ENCODE data around the gene LYPLAL1. TPM values are rescaled to one million over a fixed set of nuclear protein-coding genes. Genes with fewer than 3 reads are reported as not detected.

LYPLAL1 gene
- polyA plus RNA-seq, 1 of the 3 experiments (the other 2 are of a cell fraction) = 11.2 TPM

GRCh38 chr1:219210067-219210466 lies 36.4 kb downstream of the LYPLAL1 start:
- Histone ChIP-seq H3K4me2 (no peak overlapping the region), H3K79me2 (ENCODE audit: insufficient read depth) (no peaks in the 10 kb centered on the region; the same call in 1 of the 2 replicates), H2AFZ (ENCODE audit: low read depth) (no peak overlapping the region), H4K20me1 (ENCODE audit: insufficient read depth) (no peaks in the 10 kb centered on the region), H3K9me2 (no peaks in the 10 kb centered on the region), H3K27me3 (ENCODE audit: insufficient read depth) (no peaks in the 10 kb centered on the region), H3K4me3 (ENCODE audit: low read depth in 2 of 2, low read length in 1 of 2) (no peak overlapping the region), H3K9me3 (no peaks in the 10 kb centered on the region), H3K4me1 (ENCODE audit: control insufficient read depth in 1 of 2, insufficient read depth in 2 of 2, low read depth in 1 of 2, low read length in 1 of 2) (peaks cover 0 to 2% of the 10 kb centered on the region in 2 experiments; a peak in 1 of 4 replicates), H3K9ac (no peak overlapping the region), H3K27ac (ENCODE audit: low read depth in 2 of 2, low read length in 1 of 2) (no peak overlapping the region), H3K36me3 (replicated peaks in 1 of 2; ENCODE audit: control insufficient read depth in 1 of 2, insufficient read depth in 2 of 2, low read length in 1 of 2) (peaks cover 25 to 37% of the 10 kb centered on the region in 2 experiments), H3F3A (replicated peaks; ENCODE audit: insufficient read depth) (peaks cover 7% of the 10 kb centered on the region)
- WGBS (ENCODE audit: low lambda C conversion rate) = 71% methylated on average over 5 of the region's 5 CpGs
- DNase-seq = no peak
- TF ChIP-seq MAX (IDR thresholded peaks at IDR 0.05; ENCODE audit: low read depth) (no peak), RAD21 (IDR thresholded peaks at IDR 0.05; ENCODE audit: low read length) (no peak), FOXJ3 (CRISPR knock-in tag; IDR thresholded peaks at IDR 0.05) (no peak), TEAD4 (IDR thresholded peaks at IDR 0.05; ENCODE audit: borderline replicate concordance, insufficient read depth) (no peak), MEF2A (IDR thresholded peaks at IDR 0.05; ENCODE audit: borderline replicate concordance, low read depth) (no peak), CHD2 (IDR thresholded peaks at IDR 0.05; ENCODE audit: low read length, partially characterized antibody) (no peak), ELF1 (IDR thresholded peaks at IDR 0.05) (no peak), IRF3 (IDR thresholded peaks at IDR 0.05; ENCODE audit: low read depth, low read length) (no peak), SMC3 (IDR thresholded peaks at IDR 0.05; ENCODE audit: low read depth, low read length) (no peak), GABPA (IDR thresholded peaks at IDR 0.05; ENCODE audit: low read depth) (no peak), TCF12 (IDR thresholded peaks at IDR 0.05) (no peak), TAF1 (IDR thresholded peaks at IDR 0.05; ENCODE audit: borderline replicate concordance, low read depth, low read length) (no peak), NFIC (IDR thresholded peaks at IDR 0.05; ENCODE audit: borderline replicate concordance) (no peak), POLR2AphosphoS5 (IDR thresholded peaks at IDR 0.05; ENCODE audit: low read depth, low read length) (no peak), RFX5 (IDR thresholded peaks at IDR 0.05; ENCODE audit: low read length) (no peak), EP300 (IDR thresholded peaks at IDR 0.05; ENCODE audit: borderline replicate concordance in 1 of 2, low read depth in 1 of 2, low read length in 1 of 2) (no peak), USF2 (IDR thresholded peaks at IDR 0.05; ENCODE audit: borderline replicate concordance, low read depth, low read length) (no peak)
- TF ChIP-seq, protein P1, sequence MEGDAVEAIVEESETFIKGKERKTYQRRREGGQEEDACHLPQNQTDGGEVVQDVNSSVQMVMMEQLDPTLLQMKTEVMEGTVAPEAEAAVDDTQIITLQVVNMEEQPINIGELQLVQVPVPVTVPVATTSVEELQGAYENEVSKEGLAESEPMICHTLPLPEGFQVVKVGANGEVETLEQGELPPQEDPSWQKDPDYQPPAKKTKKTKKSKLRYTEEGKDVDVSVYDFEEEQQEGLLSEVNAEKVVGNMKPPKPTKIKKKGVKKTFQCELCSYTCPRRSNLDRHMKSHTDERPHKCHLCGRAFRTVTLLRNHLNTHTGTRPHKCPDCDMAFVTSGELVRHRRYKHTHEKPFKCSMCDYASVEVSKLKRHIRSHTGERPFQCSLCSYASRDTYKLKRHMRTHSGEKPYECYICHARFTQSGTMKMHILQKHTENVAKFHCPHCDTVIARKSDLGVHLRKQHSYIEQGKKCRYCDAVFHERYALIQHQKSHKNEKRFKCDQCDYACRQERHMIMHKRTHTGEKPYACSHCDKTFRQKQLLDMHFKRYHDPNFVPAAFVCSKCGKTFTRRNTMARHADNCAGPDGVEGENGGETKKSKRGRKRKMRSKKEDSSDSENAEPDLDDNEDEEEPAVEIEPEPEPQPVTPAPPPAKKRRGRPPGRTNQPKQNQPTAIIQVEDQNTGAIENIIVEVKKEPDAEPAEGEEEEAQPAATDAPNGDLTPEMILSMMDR (IDR thresholded peaks at IDR 0.05) = no peak
- TF ChIP-seq, protein P2, sequence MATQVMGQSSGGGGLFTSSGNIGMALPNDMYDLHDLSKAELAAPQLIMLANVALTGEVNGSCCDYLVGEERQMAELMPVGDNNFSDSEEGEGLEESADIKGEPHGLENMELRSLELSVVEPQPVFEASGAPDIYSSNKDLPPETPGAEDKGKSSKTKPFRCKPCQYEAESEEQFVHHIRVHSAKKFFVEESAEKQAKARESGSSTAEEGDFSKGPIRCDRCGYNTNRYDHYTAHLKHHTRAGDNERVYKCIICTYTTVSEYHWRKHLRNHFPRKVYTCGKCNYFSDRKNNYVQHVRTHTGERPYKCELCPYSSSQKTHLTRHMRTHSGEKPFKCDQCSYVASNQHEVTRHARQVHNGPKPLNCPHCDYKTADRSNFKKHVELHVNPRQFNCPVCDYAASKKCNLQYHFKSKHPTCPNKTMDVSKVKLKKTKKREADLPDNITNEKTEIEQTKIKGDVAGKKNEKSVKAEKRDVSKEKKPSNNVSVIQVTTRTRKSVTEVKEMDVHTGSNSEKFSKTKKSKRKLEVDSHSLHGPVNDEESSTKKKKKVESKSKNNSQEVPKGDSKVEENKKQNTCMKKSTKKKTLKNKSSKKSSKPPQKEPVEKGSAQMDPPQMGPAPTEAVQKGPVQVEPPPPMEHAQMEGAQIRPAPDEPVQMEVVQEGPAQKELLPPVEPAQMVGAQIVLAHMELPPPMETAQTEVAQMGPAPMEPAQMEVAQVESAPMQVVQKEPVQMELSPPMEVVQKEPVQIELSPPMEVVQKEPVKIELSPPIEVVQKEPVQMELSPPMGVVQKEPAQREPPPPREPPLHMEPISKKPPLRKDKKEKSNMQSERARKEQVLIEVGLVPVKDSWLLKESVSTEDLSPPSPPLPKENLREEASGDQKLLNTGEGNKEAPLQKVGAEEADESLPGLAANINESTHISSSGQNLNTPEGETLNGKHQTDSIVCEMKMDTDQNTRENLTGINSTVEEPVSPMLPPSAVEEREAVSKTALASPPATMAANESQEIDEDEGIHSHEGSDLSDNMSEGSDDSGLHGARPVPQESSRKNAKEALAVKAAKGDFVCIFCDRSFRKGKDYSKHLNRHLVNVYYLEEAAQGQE (IDR thresholded peaks at IDR 0.05; ENCODE audit: low read depth, low read length) = no peak
- TF ChIP-seq, protein P3, sequence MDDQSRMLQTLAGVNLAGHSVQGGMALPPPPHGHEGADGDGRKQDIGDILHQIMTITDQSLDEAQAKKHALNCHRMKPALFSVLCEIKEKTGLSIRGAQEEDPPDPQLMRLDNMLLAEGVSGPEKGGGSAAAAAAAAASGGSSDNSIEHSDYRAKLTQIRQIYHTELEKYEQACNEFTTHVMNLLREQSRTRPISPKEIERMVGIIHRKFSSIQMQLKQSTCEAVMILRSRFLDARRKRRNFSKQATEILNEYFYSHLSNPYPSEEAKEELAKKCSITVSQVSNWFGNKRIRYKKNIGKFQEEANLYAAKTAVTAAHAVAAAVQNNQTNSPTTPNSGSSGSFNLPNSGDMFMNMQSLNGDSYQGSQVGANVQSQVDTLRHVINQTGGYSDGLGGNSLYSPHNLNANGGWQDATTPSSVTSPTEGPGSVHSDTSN (IDR thresholded peaks at IDR 0.05) = no peak
- POLR2A ChIA-PET = no interaction called here
- CTCF ChIA-PET = interaction anchor here (1.1 to 2.5 kb wide), 4 partner anchors 12 to 603 kb away, joined by 3 to 8 read pairs (median 4); no protein-coding TSS in a partner anchor
